HG03039 (cell line): ENCODE data around the gene SEMA4G.
"Not testable (repeated sequence)": the region's sequence is repeated elsewhere in the genome, so short reads cannot be mapped to it uniquely, and the experiment has no call there.

ENCODE experiments used
- ATAC-seq: cut with Tn5 transposase; IDR thresholded peaks from one replicate; pipeline ENCODE4 v1.9.1; 2021; ENCODE audit warnings: mild to moderate bottlenecking, moderate library complexity; ENCODE audit not compliant: unreplicated experiment

Gene SEMA4G

GRCh38 chr10:100970914-100971811 lies 1.9 kb downstream of the SEMA4G start:
- no peak for ATAC-seq

- no peak for ATAC-seq
These were observed 3.0 kb downstream of the SEMA4G start for GRCh38 chr10:100972115-100972903.

GRCh38 chr10:100972904-100973535 lies 3.7 kb downstream of the SEMA4G start:
- no peak for ATAC-seq

GRCh38 chr10:100975397-100975796 lies 6.1 kb downstream of the SEMA4G start:
- ATAC-seq, result not testable (repeated sequence)

- ATAC-seq, result no peak
These were observed 7.6 kb downstream of the SEMA4G start for GRCh38 chr10:100976906-100977305.

GRCh38 chr10:100977436-100977835 lies 8.1 kb downstream of the SEMA4G start:
- ATAC-seq, result no peak

- ATAC-seq, result no peak
These were observed 9.0 kb downstream of the SEMA4G start for GRCh38 chr10:100978121-100978900.

GRCh38 chr10:100978901-100979195 lies 9.5 kb downstream of the SEMA4G start:
- no peak for ATAC-seq

- ATAC-seq, result no peak
These were observed 10.5 kb downstream of the SEMA4G start for GRCh38 chr10:100979791-100980272.

- ATAC-seq, result no peak
These were observed 11.0 kb downstream of the SEMA4G start for GRCh38 chr10:100980311-100980710.

GRCh38 chr10:100980711-100981110 lies 11.4 kb downstream of the SEMA4G start:
- ATAC-seq, result no peak

GRCh38 chr10:100981178-100981772 lies 12.0 kb downstream of the SEMA4G start:
- no peak for ATAC-seq

GRCh38 chr10:100982916-100983830 lies 13.9 kb downstream of the SEMA4G start:
- ATAC-seq, result no peak

- ATAC-seq, result no peak
These were observed 14.8 kb downstream of the SEMA4G start for GRCh38 chr10:100983868-100984671.

GRCh38 chr10:100984672-100985177 lies 15.4 kb downstream of the SEMA4G start:
- no peak for ATAC-seq

- ATAC-seq, result no peak
These were observed 16.0 kb downstream of the SEMA4G start for GRCh38 chr10:100985336-100985735.

- no peak for ATAC-seq
These were observed 17.3 kb downstream of the SEMA4G start for GRCh38 chr10:100986623-100986951.

GRCh38 chr10:100986952-100987684 lies 17.8 kb downstream of the SEMA4G start, which contains the start of the genes MRPL43 and TWNK:
Gene MRPL43, minus strand, starts transcription at chr10:100987497. Its CDS starts 54 bp downstream, at chr10:100987443.
Gene TWNK, plus strand, starts transcription at chr10:100987543. Its CDS starts 668 bp downstream, at chr10:100988211.
- ATAC-seq, result peak; percentile 79
